GM19238 (cell line): ENCODE data around the gene ANKRD24.
"Not testable (repeated sequence)": the region's sequence is repeated elsewhere in the genome, so short reads cannot be mapped to it uniquely, and the experiment has no call there.

Experiments
- DNase-seq: peaks from one replicate; pipeline ENCODE4 v3.0.0; 2011; ENCODE audit warnings: low spot score; ENCODE audit not compliant: insufficient read length

The ANKRD24 gene

DNA sequence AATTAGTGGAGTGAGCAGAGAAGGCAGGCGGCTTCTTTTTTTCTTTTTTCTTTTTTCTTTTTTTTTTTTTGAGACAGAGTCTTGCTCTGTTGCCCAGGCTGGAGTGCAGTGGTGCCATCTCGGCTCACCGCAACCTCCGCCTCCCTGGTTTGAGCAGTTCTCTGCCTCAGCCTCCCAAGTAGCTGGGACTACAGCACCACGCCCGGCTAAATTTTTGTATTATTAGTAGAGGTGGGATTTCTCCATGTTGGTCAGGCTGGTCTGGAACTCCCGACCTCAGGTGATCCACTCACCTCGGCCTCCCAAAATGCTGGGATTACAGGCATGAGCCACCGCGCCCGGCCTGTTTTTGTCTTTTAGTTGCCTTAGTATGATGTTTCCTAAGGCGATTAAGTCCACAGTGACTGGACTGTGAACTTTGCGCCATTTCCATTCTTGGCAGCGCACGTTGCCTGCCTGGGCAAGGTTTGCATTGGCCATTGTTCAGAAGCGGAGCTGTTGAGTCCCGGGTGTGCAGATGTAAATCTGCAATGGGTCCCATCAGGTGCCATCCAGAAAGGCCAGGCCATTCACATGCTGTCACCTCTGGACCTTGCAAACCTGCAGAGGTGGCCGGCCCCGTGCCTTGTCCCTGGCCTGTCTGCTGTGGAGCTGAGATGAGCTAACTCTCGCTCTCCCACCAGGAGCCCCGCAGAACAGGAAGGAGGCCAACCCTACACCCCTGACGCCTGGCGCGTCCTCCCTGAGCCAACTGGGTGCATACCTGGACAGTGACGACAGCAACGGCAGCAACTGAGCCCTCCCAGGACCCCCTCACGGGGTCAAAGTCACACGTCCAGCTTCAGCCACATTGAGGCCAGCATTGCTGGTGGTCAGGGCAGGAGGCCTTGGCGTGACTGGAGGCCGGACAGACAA, 85.7 kb downstream of the ANKRD24 start:
- DNase-seq, result no peak

- no peak for DNase-seq
Measured at GRCh38 chr19:4268816-4269430, 86.4 kb downstream of the ANKRD24 start.

- no peak for DNase-seq
Measured at GRCh38 chr19:4272894-4273293, 90.4 kb downstream of the ANKRD24 start.

GRCh38 chr19:4274321-4274686, 91.8 kb downstream of the ANKRD24 start:
- not testable (repeated sequence) for DNase-seq
